ENCODE data around the gene LPCAT3.

LPCAT3 gene

DNA sequence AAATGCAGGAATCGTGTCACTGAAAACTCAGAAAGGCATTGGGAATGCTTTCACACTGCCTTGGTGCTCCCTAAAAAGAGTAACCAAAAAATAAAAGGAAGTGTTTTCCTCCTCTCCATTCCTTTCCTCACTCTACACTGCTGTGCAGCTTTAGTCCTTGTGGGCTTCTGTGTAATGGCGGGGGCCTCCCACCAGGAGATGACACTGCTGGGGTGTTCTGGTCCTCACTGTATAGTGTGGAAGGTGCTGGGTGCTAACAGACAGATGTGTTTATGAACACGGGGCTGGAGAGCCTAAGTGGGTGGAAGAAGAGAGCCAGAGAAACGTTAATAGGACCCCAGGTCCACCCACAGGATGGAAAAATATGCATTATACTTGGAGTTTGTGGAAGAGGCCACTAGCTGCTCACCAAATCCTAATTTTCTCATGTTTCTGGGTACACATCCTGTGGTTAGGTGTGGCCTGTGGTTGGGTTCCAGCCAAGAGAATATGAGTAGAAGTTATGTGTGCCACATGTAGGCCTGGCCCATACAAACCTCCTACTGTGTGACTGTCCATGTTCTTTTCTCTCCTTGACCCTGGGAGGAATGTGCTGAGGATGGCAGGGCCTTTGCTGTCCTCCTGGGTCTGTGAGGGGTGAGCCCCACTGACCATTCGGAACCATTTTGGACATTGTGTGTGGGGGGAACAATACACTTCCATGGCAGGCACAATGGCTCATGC is 28.3 kb upstream of the LPCAT3 start:
- 0 out of 2 replicates have a peak, but pooled peaks cover 3% of the 10 kb centered on the region for H3K4me1 ChIP-seq (ENCODE audit: control insufficient read depth, insufficient read depth, low read length)
- no peak overlapping the region for H3K27ac ChIP-seq (ENCODE audit: extremely low read depth, low read depth, low read length)
- POLR2A ChIA-PET = no interaction called here
- H3K9me3 ChIP-seq (ENCODE audit: control insufficient read depth, insufficient read depth, low read depth, low read length) = no peaks in the 10 kb centered on the region
- no peak overlapping the region for H3K4me3 ChIP-seq (ENCODE audit: low read depth, low read length)
- TF ChIP-seq GFI1B (tag by site-specific recombination; IDR thresholded peaks at IDR 0.05) = no peak
- TF ChIP-seq ZNF23 (tag by site-specific recombination; IDR thresholded peaks at IDR 0.05; ENCODE audit: borderline replicate concordance) = no peak
- TF ChIP-seq INSM2 (tag by site-specific recombination; IDR thresholded peaks at IDR 0.05) = no peak
- no peak for TF ChIP-seq ZNF24 (tag by site-specific recombination; IDR thresholded peaks at IDR 0.05)
- TF ChIP-seq YY1 (tag by site-specific recombination; IDR thresholded peaks at IDR 0.05) = no peak
- CTCF ChIA-PET = no interaction called here
- H3K36me3 ChIP-seq (ENCODE audit: control insufficient read depth in 2 of 2, insufficient read depth in 1 of 2, low read length in 2 of 2) = no peaks in the 10 kb centered on the region

GRCh38 chr12:7045913-7046312 is 27.6 kb upstream of the LPCAT3 start:
- H3K9me3 ChIP-seq (ENCODE audit: control insufficient read depth, insufficient read depth, low read depth, low read length) = no peaks in the 10 kb centered on the region
- CTCF ChIA-PET = no interaction called here
- TF ChIP-seq ZNF223 (tag by site-specific recombination; IDR thresholded peaks at IDR 0.05) = no peak
- TF ChIP-seq ZBTB8A (tag by site-specific recombination; IDR thresholded peaks at IDR 0.05) = no peak
- no peak for TF ChIP-seq ZNF18 (tag by site-specific recombination; IDR thresholded peaks at IDR 0.05)
- no peak for TF ChIP-seq ZNF501 (tag by site-specific recombination; IDR thresholded peaks at IDR 0.05)
- TF ChIP-seq GLIS1 (tag by site-specific recombination; IDR thresholded peaks at IDR 0.05) = no peak
- TF ChIP-seq ZNF394 (tag by site-specific recombination; IDR thresholded peaks at IDR 0.05; ENCODE audit: borderline replicate concordance) = no peak
- TF ChIP-seq ZSCAN5A (tag by site-specific recombination; IDR thresholded peaks at IDR 0.05) = no peak
- no peak for TF ChIP-seq ZNF248 (tag by site-specific recombination; IDR thresholded peaks at IDR 0.05)
- TF ChIP-seq, protein P1, sequence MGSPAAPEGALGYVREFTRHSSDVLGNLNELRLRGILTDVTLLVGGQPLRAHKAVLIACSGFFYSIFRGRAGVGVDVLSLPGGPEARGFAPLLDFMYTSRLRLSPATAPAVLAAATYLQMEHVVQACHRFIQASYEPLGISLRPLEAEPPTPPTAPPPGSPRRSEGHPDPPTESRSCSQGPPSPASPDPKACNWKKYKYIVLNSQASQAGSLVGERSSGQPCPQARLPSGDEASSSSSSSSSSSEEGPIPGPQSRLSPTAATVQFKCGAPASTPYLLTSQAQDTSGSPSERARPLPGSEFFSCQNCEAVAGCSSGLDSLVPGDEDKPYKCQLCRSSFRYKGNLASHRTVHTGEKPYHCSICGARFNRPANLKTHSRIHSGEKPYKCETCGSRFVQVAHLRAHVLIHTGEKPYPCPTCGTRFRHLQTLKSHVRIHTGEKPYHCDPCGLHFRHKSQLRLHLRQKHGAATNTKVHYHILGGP (tag by site-specific recombination; IDR thresholded peaks at IDR 0.05) = no peak
- TF ChIP-seq SP7 (tag by site-specific recombination; IDR thresholded peaks at IDR 0.05) = no peak

DNA sequence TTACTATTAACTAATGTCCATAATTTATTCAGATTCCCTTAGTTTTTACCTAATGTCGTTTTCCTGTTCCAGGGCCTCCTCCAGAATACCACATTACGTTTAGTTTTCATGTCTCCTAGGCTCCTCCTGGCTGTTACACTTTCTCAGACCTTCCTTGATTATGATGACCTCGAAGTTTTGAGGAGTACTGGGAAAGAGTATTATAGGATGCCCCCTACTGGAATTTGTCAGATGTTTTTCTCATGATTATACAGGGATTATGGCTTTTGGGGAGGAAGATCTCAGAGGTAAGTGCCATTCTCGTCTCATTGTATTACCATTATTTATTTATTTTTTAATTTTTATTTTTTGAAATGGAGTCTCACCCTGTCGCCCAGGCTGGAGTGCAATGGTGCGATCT is 24.6 kb upstream of the LPCAT3 start:
- Histone ChIP-seq H3K4me1 (ENCODE audit: control insufficient read depth, insufficient read depth, low read length) (0 out of 2 replicates have a peak, but pooled peaks cover 3% of the 10 kb centered on the region), H3K36me3 (ENCODE audit: control insufficient read depth in 2 of 2, insufficient read depth in 1 of 2, low read length in 2 of 2) (no peaks in the 10 kb centered on the region), H3K9me3 (ENCODE audit: control insufficient read depth, insufficient read depth, low read depth, low read length) (no peaks in the 10 kb centered on the region), H3K27ac (ENCODE audit: extremely low read depth, low read depth, low read length) (no peak overlapping the region), H3K4me3 (ENCODE audit: low read depth, low read length) (no peak overlapping the region)
- ChIA-PET POLR2A (interaction anchor here (0.8 to 2.5 kb wide), 2 partner anchors 99 to 174 kb away, joined by 3 to 7 read pairs; partner anchors contain the start of genes C12orf57 and RNU7-1), CTCF (interaction anchor here (0.6 to 3.1 kb wide), 15 partner anchors 10 to 360 kb away, joined by 3 to 15 read pairs (median 5); partner anchors contain the start of genes C12orf57, C1RL and RNU7-1)
- peak; percentile 67 for TF ChIP-seq ZNF341 (tag by site-specific recombination; IDR thresholded peaks at IDR 0.05; ENCODE audit: low read depth)
- TF ChIP-seq ZNF175 (tag by site-specific recombination; IDR thresholded peaks at IDR 0.05) = no peak
- no peak for TF ChIP-seq MYNN (tag by site-specific recombination; IDR thresholded peaks at IDR 0.05; ENCODE audit: borderline replicate concordance)
- TF ChIP-seq PRDM10 (tag by site-specific recombination; IDR thresholded peaks at IDR 0.05) = peak; percentile 34; the same call in 1 of the 2 replicates
- TF ChIP-seq ZNF404 (tag by site-specific recombination; IDR thresholded peaks at IDR 0.05) = no peak
- peak; percentile 57; the same call in 1 of the 2 replicates for TF ChIP-seq ZBTB20 (tag by site-specific recombination; IDR thresholded peaks at IDR 0.05)
- no peak for TF ChIP-seq FEZF1 (tag by site-specific recombination; IDR thresholded peaks at IDR 0.05)

More at GRCh38 chr12:7045913-7046312, 27.6 kb upstream of the LPCAT3 start:
- H3K4me1 ChIP-seq (ENCODE audit: control insufficient read depth, insufficient read depth, low read length) = 0 out of 2 replicates have a peak, but pooled peaks cover 3% of the 10 kb centered on the region
- no peak overlapping the region for H3K4me3 ChIP-seq (ENCODE audit: low read depth, low read length)
- POLR2A ChIA-PET = no interaction called here
- no peaks in the 10 kb centered on the region for H3K36me3 ChIP-seq (ENCODE audit: control insufficient read depth in 2 of 2, insufficient read depth in 1 of 2, low read length in 2 of 2)
- no peak overlapping the region for H3K27ac ChIP-seq (ENCODE audit: extremely low read depth, low read depth, low read length)

Measured in HEK293 (cell line).